Hematopoietic multipotent progenitor cell treated with erythropoietin and hydrocortisone succinate and interleukin-3 and kit ligand, for 4 days (in vitro differentiated cells): ENCODE results near the gene LMO7.
A peak's percentile ranks its signal among the peaks of the same experiment; 100 is the strongest.

ENCODE experiments used
- DNase-seq: peaks from one replicate; pipeline ENCODE4 v3.0.0-alpha.2; 2015

The LMO7 gene

DNA sequence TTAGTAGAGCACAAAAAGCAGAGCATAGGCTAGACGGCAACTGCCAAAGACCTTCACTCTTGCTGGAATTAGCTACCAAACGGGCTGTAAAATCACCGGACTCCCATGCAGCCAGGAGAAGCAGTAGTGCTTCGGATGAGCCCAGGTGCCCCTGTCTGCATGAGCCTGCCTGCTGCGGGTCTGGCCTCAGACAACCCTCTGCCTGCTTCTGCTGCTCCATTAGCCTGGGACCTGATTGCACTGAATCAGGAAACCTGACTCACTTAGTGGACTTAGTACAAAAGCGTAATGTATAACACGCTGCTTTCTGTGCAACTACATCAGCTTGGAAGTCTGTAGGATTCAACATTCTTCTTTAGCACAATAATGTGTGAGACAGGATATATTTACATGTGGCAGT, 170.0 kb downstream of the LMO7 start:
- DNase-seq, result no peak

GRCh38 chr13:75811361-75811760, 175.2 kb downstream of the LMO7 start:
- no peak for DNase-seq

DNA sequence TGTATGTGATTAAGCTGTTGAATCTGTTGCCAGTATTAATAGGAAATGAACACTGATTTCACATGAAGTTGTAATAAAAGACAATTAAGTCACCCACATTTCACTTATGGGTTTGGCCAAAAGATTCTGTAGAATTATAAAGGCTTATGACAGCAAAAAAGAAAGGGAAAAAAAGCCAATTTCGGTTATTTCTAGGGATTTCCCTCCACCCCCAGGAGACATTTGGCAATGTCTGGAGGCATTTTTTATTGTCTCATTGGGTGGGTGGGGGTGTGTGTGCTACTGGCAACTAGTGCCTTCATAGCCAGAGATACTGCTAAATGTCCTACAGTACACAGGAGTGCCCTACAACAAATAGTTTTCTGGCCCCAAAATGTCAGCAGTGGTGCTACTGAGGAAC, 175.7 kb downstream of the LMO7 start:
- no peak for DNase-seq

- DNase-seq, result no peak
Observed at GRCh38 chr13:75812751-75813181, 176.6 kb downstream of the LMO7 start.

GRCh38 chr13:75813323-75813722, 177.2 kb downstream of the LMO7 start:
- no peak for DNase-seq

DNA sequence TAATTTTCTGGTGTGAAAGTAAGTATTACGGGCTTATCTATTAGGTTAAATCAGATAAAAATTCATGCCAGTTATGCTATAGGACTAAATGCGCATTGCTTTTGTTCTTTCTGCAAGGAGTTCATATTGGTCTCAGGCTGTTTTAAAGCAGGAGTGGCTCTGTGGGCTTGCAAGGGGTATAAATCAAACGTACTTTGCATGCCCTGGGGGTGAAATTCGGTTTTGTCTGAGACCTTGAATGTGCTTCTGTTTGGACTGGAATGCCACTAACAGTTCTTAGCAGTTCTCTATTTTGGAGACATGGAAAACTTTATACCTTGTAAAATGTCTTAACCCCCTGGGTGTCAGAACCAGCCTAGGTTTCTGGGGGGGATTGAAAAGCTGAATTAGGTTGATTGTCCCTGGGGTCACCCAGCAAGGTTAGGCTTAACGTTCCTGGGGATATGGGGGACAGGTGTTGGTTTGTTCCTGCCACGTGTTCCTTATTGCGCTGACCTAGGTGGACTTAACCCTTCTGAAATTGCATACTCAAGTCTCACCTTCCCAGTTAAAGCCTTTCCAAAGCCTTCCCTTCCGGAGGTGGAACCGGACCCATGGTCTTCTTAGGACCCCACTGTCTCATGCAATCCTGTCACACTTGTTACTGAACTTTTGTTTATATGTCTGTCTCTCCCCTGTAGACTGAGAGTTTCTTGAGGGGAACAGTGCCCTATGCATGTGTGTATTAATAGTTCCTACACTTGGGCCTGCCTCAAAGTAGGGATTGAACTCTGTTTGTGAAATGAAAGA, 182.2 kb downstream of the LMO7 start:
- no peak for DNase-seq

- DNase-seq, result no peak
Observed at GRCh38 chr13:75818968-75819225, 182.8 kb downstream of the LMO7 start.

DNA sequence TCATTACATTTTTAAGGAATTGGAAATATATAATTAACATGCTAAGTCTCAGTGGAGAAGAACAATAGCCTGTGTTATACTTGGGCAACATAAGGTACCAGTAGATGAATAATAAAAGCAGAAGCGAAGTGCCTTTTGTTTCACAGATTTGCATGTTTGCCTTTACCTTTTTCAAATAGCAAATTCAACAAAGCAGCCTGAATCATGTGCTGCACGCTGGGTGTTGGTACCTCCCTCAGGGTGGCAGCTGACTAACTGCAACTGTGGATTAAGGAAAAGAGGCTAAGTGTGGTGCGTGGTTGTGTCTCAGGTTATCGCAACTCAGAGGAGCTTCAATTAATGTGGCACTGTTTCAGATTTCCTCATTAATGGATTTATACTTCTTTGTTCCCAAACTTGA, 189.0 kb downstream of the LMO7 start:
- DNase-seq, result no peak

- DNase-seq, result no peak
Observed at GRCh38 chr13:75825594-75825993, 189.5 kb downstream of the LMO7 start.

- DNase-seq, result no peak
Observed at GRCh38 chr13:75826391-75826790, 190.3 kb downstream of the LMO7 start.

DNA sequence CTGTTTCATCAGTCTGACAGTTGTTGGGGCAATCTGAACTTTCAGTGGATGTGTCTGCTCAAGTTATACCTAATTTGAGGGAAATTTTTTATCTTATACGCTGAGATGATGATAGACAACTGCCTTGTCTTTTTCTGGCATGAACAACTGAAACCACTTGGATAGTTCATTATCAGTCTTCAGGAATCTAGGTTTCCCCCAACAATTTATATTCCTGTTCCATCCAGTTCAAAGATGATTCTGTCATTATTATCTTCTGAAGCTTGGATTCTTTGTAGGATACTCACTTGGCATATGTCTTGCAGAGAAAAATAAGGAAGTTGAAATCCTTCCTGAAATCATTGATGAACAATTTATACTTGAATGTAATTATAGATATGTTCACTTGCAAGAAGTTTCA, 193.7 kb downstream of the LMO7 start:
- no peak for DNase-seq

DNA sequence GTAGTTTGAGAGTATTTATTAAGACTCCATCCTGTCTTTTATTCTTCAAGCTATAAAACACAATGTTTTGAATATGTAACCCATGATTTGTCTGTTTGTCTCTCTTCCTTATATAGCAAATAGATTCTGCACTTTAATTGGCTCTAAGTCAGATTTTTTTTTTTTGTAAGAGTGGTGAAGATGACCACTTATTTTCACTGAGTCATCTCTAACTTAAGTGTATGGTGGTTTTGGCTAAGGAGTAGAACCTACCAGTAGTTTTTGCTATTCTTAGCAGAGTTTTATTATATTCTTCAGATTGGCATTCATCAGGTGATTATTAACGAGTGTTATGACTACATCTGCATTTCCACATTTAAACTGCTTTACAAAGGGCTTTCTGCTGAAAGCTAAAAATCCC, 194.7 kb downstream of the LMO7 start:
- no peak for DNase-seq

DNA sequence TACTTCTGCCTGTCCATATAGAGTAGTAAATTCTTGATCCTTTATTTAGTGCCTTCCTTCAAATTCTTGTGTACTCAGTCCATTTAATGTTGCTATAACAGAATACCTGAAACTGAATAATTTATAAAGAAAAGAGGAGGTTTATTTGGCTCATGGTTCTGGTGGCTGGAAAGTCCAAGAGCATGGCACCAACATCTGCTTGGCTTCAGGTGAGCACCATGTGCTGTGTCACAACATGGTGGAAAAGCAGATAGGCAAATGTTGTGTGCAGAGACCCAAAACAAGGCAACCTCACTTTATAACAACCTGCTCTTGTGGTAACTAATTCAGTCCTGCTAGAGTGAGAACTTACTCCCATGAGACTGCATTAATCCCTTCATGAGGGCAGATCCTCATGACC, 195.3 kb downstream of the LMO7 start:
- no peak for DNase-seq

- DNase-seq, result no peak
Observed at GRCh38 chr13:75832812-75833211, 196.7 kb downstream of the LMO7 start.

GRCh38 chr13:75836441-75836840, 200.3 kb downstream of the LMO7 start:
- DNase-seq, result no peak

DNA sequence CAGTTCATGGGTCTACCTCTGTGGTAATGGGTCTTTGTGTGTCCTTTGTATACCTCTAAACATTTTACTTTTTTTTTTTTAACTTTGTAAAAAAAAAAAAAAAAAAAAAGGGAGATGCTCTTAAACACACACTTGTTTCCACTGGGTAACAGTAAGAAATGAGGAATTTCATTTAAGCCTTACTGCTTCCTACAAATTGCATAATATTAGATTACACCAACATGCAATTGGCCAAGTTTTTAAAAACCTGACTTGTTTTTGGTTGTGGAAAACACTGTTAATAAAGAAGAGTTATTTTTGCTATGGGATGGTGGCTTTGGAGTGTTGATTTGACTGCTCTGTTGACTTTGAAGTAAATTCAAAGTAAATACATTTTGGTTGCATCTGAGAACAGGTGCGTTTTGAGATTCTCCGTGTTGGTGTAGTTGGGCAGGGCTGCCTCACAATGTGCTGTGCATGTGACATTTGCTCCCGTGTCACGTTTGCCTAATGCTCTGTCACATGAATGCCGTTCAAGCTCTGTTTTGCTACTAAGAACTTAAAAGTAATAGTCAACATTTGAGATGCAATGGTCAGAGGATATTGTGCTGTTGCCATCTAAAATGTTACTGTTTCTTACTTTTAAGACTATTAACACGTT, 202.4 kb downstream of the LMO7 start:
- DNase-seq, result no peak

GRCh38 chr13:75839406-75839805, 203.3 kb downstream of the LMO7 start:
- DNase-seq, result no peak

DNA sequence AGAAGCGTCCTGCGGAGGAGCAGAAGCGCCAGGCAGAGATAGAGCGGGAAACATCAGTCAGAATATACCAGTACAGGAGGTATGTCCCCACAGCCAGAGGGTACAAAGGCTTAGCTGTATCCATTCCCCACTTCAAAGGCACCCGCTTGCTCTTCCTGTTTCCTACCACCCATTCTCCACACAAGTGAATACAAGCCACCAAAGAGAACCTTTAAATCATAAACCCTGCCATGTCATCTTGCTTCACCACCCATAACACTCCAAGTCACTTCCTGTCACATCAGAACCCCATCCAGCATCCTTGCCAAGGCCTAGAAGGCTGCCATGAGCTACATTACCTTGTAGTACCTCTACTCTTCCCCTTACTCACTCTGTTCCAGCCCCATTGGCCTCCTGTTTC, 205.8 kb downstream of the LMO7 start:
- no peak for DNase-seq

GRCh38 chr13:75843074-75843473, 206.9 kb downstream of the LMO7 start:
- DNase-seq, result no peak

- no peak for DNase-seq
Observed at GRCh38 chr13:75843991-75844390, 207.9 kb downstream of the LMO7 start.

DNA sequence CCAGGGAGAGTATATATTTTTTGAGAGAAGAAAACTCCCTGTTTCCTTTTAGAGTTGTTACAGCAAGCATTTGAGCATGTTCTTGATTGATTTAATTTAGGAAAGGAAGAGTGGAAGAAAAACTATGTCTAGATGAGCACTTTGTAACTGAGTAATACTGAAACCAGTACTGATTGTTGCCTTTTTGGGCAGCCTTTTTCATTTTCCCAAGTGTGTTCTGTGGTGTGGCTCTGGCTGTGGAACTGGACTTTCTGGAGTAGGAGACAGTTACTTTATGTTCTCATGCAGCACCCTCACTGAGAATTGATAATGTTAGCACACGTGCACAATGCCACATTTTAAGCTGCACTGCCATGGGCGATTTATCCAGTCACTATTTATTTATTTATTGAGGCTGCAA, 211.5 kb downstream of the LMO7 start:
- DNase-seq, result no peak

GRCh38 chr13:75850916-75851315, 214.8 kb downstream of the LMO7 start:
- peak; percentile 5 for DNase-seq

DNA sequence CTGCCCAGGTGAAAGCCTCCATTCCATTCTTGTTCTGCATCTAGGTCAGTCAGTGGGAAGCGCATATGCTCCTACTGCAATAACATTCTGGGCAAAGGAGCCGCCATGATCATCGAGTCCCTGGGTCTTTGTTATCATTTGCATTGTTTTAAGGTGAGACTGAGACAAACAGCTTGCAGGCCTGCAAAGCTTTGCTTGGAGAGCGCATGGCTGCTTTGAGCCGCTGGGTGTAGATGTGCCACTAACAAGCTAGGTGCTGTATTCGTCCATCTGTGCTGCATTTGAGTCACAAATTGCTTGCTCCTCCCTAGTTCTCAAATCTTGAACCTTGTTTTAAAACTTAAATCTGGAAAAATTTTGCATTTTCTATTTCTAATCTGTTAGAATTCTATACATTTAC, 219.1 kb downstream of the LMO7 start:
- DNase-seq, result no peak

DNA sequence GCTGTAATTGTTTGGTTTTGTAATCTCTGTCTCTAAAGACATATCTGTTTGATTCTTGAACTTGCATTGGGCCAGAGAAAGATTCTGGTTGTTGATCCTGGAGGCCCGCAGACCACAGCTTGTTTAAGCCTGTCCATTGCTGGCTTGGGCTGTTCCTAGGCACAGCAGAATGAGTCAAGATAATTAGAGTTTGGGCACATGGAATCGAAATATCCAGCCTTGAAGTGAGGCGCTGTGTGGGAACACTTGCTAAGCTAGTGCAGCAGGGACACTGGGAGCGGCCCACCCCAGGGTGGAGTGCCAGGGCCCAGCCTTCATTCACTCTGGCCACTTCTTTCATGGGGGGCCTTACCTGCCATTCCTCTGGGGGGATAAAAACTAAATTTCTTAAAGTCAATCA, 219.7 kb downstream of the LMO7 start:
- no peak for DNase-seq

DNA sequence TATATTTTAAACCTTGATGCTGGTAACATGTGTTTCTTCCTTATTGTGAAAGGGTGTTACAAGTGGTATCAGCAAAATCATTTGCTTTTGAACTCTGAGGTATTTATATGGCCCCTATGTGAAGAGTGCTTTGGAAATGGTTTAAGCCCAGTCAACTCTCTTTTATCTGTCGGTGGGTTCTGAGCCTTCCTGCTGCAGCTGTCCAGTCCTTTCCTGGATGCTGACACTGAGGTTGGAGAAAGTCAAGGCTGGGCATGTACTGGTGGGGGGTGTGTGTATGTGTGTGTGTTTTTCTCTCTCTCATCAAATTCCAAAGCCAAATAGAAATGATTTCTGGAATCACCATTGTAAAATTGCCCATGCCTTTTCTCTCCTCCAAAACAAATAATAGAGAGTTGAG, 221.2 kb downstream of the LMO7 start:
- no peak for DNase-seq
